Keratinocyte (primary cell): ENCODE results near the gene ZHX3.

Source experiments
- EZH2 ChIP-seq: IDR thresholded peaks from one replicate; pipeline ENCODE4 v1.6.1; 2012; ENCODE audit warnings: inconsistent platforms, mild to moderate bottlenecking, low read length, moderate library complexity
- TF ChIP-seq, protein P1 (sequence below), 3 experiments: IDR thresholded peaks in 1 of 3; conservative IDR thresholded peaks in 1 of 3; optimal IDR thresholded peaks in 1 of 3; 2 replicates in 2 of 3; 3 replicates in 1 of 3; pipeline versions ENCODE3 to v1.5.1; 2011; ENCODE audit warnings: low read length in 3 of 3, mild to moderate bottlenecking in 3 of 3, moderate library complexity in 2 of 3, control low read depth in 1 of 3, inconsistent platforms in 1 of 3; ENCODE audit not compliant: insufficient read depth in 2 of 3; ENCODE audit errors: extremely low read depth in 1 of 3

DNA sequence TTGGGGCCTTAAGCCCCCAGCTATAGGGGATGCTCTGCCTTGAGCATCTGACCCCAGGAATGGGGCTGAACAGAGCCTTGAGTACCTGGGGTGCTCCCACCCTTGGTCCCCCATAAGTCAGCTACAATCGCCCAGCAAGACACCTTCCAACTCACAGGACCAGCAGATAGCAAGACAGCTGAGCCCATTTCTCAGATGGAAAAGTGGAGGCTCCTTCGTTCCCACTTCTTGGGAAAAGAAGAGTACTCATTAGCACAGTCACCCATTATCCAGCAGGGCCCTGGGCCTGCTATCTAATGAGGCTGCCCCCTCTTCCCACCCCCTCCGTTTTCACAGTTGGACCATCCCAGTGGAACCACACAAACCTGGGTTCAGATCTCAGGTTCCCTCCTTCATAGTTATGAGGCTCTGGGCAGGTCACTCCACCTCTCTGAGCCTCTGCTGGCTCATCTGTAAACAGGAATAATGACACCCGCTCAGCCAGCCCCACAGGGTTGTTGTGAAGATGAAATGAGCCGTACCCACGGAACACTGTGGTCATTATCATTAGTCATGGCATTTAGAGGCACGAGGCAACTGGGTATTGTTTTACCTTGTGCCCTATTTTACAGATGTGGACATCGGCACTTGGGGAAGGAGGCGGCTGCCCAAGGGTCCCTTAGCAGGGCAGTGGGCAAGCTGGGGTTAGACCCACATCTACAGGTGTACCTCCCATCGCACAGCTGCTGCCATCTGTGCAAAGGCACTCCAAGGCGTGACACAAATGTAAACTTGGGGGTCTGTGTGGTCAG, 27.6 kb upstream of the ZHX3 start:
- TF ChIP-seq, protein P1, sequence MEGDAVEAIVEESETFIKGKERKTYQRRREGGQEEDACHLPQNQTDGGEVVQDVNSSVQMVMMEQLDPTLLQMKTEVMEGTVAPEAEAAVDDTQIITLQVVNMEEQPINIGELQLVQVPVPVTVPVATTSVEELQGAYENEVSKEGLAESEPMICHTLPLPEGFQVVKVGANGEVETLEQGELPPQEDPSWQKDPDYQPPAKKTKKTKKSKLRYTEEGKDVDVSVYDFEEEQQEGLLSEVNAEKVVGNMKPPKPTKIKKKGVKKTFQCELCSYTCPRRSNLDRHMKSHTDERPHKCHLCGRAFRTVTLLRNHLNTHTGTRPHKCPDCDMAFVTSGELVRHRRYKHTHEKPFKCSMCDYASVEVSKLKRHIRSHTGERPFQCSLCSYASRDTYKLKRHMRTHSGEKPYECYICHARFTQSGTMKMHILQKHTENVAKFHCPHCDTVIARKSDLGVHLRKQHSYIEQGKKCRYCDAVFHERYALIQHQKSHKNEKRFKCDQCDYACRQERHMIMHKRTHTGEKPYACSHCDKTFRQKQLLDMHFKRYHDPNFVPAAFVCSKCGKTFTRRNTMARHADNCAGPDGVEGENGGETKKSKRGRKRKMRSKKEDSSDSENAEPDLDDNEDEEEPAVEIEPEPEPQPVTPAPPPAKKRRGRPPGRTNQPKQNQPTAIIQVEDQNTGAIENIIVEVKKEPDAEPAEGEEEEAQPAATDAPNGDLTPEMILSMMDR (optimal IDR thresholded peaks at IDR 0.05 in 1 of 3, IDR thresholded peaks at IDR 0.05 in 1 of 3, conservative IDR thresholded peaks at IDR 0.05 in 1 of 3; ENCODE audit: extremely low read depth in 1 of 3, insufficient read depth in 2 of 3, low read length in 3 of 3): no peak
- no peak for TF ChIP-seq EZH2
